ENCODE data around the gene PIGM. TPM values are rescaled to one million over a fixed set of nuclear protein-coding genes. Genes with fewer than 3 reads are reported as not detected.

PIGM gene
- total and polyA plus RNA-seq, 2 experiments from 2014 or later, result 6.3 to 10.5 TPM

DNA sequence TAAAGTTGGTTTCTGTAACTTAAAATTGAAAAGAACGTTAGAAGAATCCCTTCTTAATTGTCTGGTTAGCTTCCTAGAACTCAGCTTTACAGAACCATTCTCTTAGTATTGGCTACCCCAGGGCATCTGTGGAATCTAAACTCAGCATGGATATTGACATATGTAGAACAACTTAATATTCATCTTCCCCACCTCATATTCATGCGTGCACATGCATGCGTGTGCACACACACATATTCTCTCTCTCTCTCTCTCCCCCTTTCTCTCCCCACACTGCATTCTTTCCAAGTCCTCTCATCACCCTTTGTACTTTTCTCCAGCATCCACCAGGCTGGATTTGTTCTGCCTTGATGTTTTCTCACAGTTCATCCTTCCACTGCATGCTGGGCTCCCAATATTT lies 13.4 kb downstream of the PIGM start:
- no peak overlapping the region for H2AFZ ChIP-seq
- no peak for TF ChIP-seq EZH2 (IDR thresholded peaks at IDR 0.05; ENCODE audit: borderline replicate concordance)
- TF ChIP-seq EZH2phosphoT487 (IDR thresholded peaks at IDR 0.05; ENCODE audit: low read depth, severe bottlenecking, unreplicated experiment), result no peak
- TF ChIP-seq, protein P1, sequence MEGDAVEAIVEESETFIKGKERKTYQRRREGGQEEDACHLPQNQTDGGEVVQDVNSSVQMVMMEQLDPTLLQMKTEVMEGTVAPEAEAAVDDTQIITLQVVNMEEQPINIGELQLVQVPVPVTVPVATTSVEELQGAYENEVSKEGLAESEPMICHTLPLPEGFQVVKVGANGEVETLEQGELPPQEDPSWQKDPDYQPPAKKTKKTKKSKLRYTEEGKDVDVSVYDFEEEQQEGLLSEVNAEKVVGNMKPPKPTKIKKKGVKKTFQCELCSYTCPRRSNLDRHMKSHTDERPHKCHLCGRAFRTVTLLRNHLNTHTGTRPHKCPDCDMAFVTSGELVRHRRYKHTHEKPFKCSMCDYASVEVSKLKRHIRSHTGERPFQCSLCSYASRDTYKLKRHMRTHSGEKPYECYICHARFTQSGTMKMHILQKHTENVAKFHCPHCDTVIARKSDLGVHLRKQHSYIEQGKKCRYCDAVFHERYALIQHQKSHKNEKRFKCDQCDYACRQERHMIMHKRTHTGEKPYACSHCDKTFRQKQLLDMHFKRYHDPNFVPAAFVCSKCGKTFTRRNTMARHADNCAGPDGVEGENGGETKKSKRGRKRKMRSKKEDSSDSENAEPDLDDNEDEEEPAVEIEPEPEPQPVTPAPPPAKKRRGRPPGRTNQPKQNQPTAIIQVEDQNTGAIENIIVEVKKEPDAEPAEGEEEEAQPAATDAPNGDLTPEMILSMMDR (IDR thresholded peaks at IDR 0.05; ENCODE audit: poor library complexity), result no peak
- H3K27ac ChIP-seq, result no peak overlapping the region
- peaks cover 6% of the 10 kb centered on the region for H3K27me3 ChIP-seq
- no peaks in the 10 kb centered on the region for H3K36me3 ChIP-seq (replicated peaks; ENCODE audit: insufficient read depth, low read depth)
- no peak for DNase-seq (ENCODE audit: low spot score)
- no peaks in the 10 kb centered on the region for H3K9me3 ChIP-seq (ENCODE audit: low read depth)
- no peaks in the 10 kb centered on the region for H4K20me1 ChIP-seq (ENCODE audit: insufficient read depth, poor library complexity, severe bottlenecking)
- no peaks in the 10 kb centered on the region for H3K9me2 ChIP-seq (replicated peaks; ENCODE audit: insufficient read depth)
- H3K79me2 ChIP-seq, result no peaks in the 10 kb centered on the region
- peaks cover 8% of the 10 kb centered on the region for H3K4me1 ChIP-seq (ENCODE audit: insufficient read depth)
- H3K4me2 ChIP-seq, result no peak overlapping the region
- no peak overlapping the region for H3K4me3 ChIP-seq
- 92% methylated on average over 3 of the region's 3 CpGs for WGBS (ENCODE audit: low lambda C conversion rate, missing lambda C conversion rate)

DNA sequence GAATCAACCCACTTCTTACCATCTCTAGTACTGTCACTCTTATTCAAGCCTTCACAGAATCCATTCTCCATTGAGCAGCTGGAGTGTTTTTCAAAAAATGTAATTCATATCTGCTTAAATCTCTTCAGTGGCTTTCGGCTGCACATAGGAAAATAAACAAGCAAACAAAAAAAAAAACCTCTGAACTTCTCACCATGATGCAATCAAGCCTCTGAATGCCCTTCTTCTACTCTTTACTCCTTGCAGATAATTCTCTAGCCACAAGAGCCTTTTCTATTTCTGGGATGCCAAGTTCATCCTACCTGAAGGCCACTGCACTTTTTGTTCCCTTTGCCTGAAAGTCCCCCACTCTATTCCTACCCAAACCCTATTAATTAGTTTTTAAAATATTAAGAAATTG lies 14.2 kb downstream of the PIGM start:
- TF ChIP-seq EZH2 (IDR thresholded peaks at IDR 0.05; ENCODE audit: borderline replicate concordance) (no peak), EZH2phosphoT487 (IDR thresholded peaks at IDR 0.05; ENCODE audit: low read depth, severe bottlenecking, unreplicated experiment) (no peak)
- TF ChIP-seq, protein P1 (IDR thresholded peaks at IDR 0.05; ENCODE audit: poor library complexity), result no peak
- H3K36me3 ChIP-seq (replicated peaks; ENCODE audit: insufficient read depth, low read depth), result no peaks in the 10 kb centered on the region
- no peak for DNase-seq (ENCODE audit: low spot score)
- no peaks in the 10 kb centered on the region for H3K79me2 ChIP-seq
- H3K27me3 ChIP-seq, result peaks cover 5% of the 10 kb centered on the region
- H3K4me1 ChIP-seq (ENCODE audit: insufficient read depth), result peaks cover 8% of the 10 kb centered on the region
- H3K4me3 ChIP-seq, result no peak overlapping the region
- no peaks in the 10 kb centered on the region for H3K9me2 ChIP-seq (replicated peaks; ENCODE audit: insufficient read depth)
- no peaks in the 10 kb centered on the region for H3K9me3 ChIP-seq (ENCODE audit: low read depth)
- WGBS (ENCODE audit: low lambda C conversion rate, missing lambda C conversion rate), result 83% methylated on average over 1 of the region's 1 CpG
- no peaks in the 10 kb centered on the region for H4K20me1 ChIP-seq (ENCODE audit: insufficient read depth, poor library complexity, severe bottlenecking)
- H3K27ac ChIP-seq, result no peak overlapping the region
- no peak overlapping the region for H2AFZ ChIP-seq
- H3K4me2 ChIP-seq, result no peak overlapping the region

DNA sequence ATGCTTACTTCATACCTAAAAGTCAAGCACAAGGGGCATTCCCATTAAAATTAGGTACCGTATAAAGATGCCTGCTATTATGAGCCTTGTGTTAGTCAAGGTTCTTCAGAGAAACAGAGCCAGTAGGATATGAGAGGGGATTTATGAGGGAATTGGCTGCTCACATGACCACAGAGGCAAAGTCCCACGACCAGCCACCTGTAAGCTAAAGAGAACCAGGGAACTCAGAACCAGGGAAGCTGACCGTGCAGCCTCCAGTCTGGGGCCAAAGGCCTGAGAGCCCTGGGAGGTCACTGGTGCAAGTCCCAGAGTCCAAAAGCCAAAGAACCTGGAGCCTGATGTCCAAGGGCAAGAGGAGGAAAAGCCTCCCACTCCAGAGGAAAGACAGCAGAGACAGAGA lies 20.0 kb downstream of the PIGM start:
- no peak overlapping the region for H2AFZ ChIP-seq
- H3K4me2 ChIP-seq, result no peak overlapping the region
- H3K9me3 ChIP-seq (ENCODE audit: low read depth), result no peaks in the 10 kb centered on the region
- H3K9me2 ChIP-seq (replicated peaks; ENCODE audit: insufficient read depth), result no peaks in the 10 kb centered on the region
- no peaks in the 10 kb centered on the region for H3K36me3 ChIP-seq (replicated peaks; ENCODE audit: insufficient read depth, low read depth)
- no peaks in the 10 kb centered on the region for H3K4me1 ChIP-seq (ENCODE audit: insufficient read depth)
- 61% methylated on average over 3 of the region's 3 CpGs for WGBS (ENCODE audit: low lambda C conversion rate, missing lambda C conversion rate)
- H3K79me2 ChIP-seq, result no peaks in the 10 kb centered on the region
- H3K4me3 ChIP-seq, result no peak overlapping the region
- peak; percentile 39 for DNase-seq (ENCODE audit: low spot score)
- no peaks in the 10 kb centered on the region for H4K20me1 ChIP-seq (ENCODE audit: insufficient read depth, poor library complexity, severe bottlenecking)
- H3K27me3 ChIP-seq, result peaks cover 5% of the 10 kb centered on the region
- TF ChIP-seq, protein P1 (IDR thresholded peaks at IDR 0.05; ENCODE audit: poor library complexity), result no peak
- TF ChIP-seq EZH2 (IDR thresholded peaks at IDR 0.05; ENCODE audit: borderline replicate concordance) (no peak), EZH2phosphoT487 (IDR thresholded peaks at IDR 0.05; ENCODE audit: low read depth, severe bottlenecking, unreplicated experiment) (no peak)
- H3K27ac ChIP-seq, result peak overlapping the region; percentile 31

DNA sequence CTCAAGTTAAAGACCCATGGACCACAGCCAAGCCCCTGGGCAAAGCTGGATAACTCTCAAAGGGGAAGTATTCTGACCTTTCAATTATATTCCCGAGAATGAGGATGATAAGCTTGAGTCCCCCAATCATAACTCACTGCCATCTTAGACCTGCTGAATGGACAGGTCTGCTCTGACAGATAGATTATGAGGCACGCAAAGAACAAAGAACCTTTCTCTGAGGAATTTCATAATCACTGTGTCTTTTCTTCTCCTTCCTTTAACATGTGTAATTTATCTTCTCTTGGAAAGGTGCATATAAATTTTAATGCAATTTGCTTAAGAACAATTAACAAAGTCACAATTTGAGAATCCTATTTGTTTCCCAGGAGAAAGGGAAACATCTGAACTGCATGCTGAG lies 22.0 kb downstream of the PIGM start:
- Histone ChIP-seq H3K36me3 (replicated peaks; ENCODE audit: insufficient read depth, low read depth) (no peaks in the 10 kb centered on the region), H3K27ac (no peak overlapping the region)

More for the DNA sequence above, 22.0 kb downstream of the PIGM start:
- Histone ChIP-seq H3K4me1 (ENCODE audit: insufficient read depth) (no peaks in the 10 kb centered on the region), H3K79me2 (no peaks in the 10 kb centered on the region), H2AFZ (no peak overlapping the region), H3K4me3 (no peak overlapping the region), H3K9me3 (ENCODE audit: low read depth) (no peaks in the 10 kb centered on the region), H4K20me1 (ENCODE audit: insufficient read depth, poor library complexity, severe bottlenecking) (no peaks in the 10 kb centered on the region), H3K4me2 (no peak overlapping the region), H3K9me2 (replicated peaks; ENCODE audit: insufficient read depth) (no peaks in the 10 kb centered on the region), H3K27me3 (peaks cover 5% of the 10 kb centered on the region)
- TF ChIP-seq EZH2 (IDR thresholded peaks at IDR 0.05; ENCODE audit: borderline replicate concordance) (no peak), EZH2phosphoT487 (IDR thresholded peaks at IDR 0.05; ENCODE audit: low read depth, severe bottlenecking, unreplicated experiment) (no peak)
- TF ChIP-seq, protein P1 (IDR thresholded peaks at IDR 0.05; ENCODE audit: poor library complexity), result no peak
- WGBS (ENCODE audit: low lambda C conversion rate, missing lambda C conversion rate), result 59% methylated on average over 2 of the region's 2 CpGs
- DNase-seq (ENCODE audit: low spot score), result no peak

Data from hepatocyte (in vitro differentiated cells).